Natural killer cell (primary cell): Measurements from ENCODE around the gene FASTK. TPM values are rescaled to one million over a fixed set of nuclear protein-coding genes. Genes with fewer than 3 reads are reported as not detected.

Source experiments
- ATAC-seq, 3 donors: fragments of 150-1000 bp in 2 of 3; fragments of 200-7000 bp in 1 of 3; cut with Tn5 transposase; 1 replicate in 1 of 3; 2 replicates in 2 of 3; pipeline ENCODE4 v1.10.0; 2021; ENCODE audit warnings: mild to moderate bottlenecking in 2 of 3, moderate library complexity in 2 of 3
- DNase-seq, 2 donors: peaks; one replicate each; pipeline versions ENCODE4 v3.0.0 to v3.0.0-alpha.2; 2013 to 2021; ENCODE audit warnings: mixed read lengths in 1 of 2
- H3K27ac ChIP-seq: one replicate; pipeline ENCODE4 v1.5.1; 2013; ENCODE audit warnings: mild to moderate bottlenecking, low read length
- H3K27me3 ChIP-seq: one replicate; pipeline ENCODE4 v1.6.1; 2013; ENCODE audit warnings: low read length; ENCODE audit not compliant: control insufficient read depth, insufficient read depth
- H3K36me3 ChIP-seq: one replicate; pipeline ENCODE4 v1.6.1; 2013; ENCODE audit warnings: low read length; ENCODE audit not compliant: control insufficient read depth, insufficient read depth
- H3K4me1 ChIP-seq: one replicate; pipeline ENCODE4 v1.6.1; 2013; ENCODE audit warnings: low read length; ENCODE audit not compliant: control insufficient read depth, insufficient read depth
- H3K4me3 ChIP-seq: one replicate; pipeline ENCODE4 v1.5.1; 2013; ENCODE audit warnings: low read length
- H3K9me3 ChIP-seq: one replicate; pipeline ENCODE4 v1.6.1; 2013; ENCODE audit warnings: low read length; ENCODE audit not compliant: control insufficient read depth, insufficient read depth
- H3K27ac Mint-ChIP-seq, 2 donors: one replicate each; pipeline ENCODE4 v1.8.0; 2022; ENCODE audit warnings: mild to moderate bottlenecking in 2 of 2, mixed read lengths in 2 of 2, moderate library complexity in 1 of 2
- H3K27me3 Mint-ChIP-seq, 2 donors: one replicate each; pipeline ENCODE4 v1.8.0; 2022; ENCODE audit warnings: low read depth in 2 of 2, mixed read lengths in 2 of 2
- H3K36me3 Mint-ChIP-seq: one replicate; pipeline ENCODE4 v1.8.0; 2022; ENCODE audit warnings: mixed read lengths
- H3K4me1 Mint-ChIP-seq, 2 donors: one replicate each; pipeline ENCODE4 v1.8.0; 2022; ENCODE audit warnings: mixed read lengths in 2 of 2
- H3K4me3 Mint-ChIP-seq: one replicate; pipeline ENCODE4 v1.8.0; 2022; ENCODE audit warnings: mild to moderate bottlenecking, moderate library complexity, mixed read lengths
- H3K9me3 Mint-ChIP-seq, 2 donors: one replicate each; pipeline ENCODE4 v1.8.0; 2022; ENCODE audit warnings: mixed read lengths in 2 of 2
- WGBS: methylation state at CpG from one replicate; pipeline ENCODE4 v1.1.7; 2013; ENCODE audit warnings: missing lambda C conversion rate; ENCODE audit not compliant: insufficient coverage; 5-methylcytosine and 5-hydroxymethylcytosine counted together
- intact Hi-C: fragments of 100-400 bp; cut with micrococcal nuclease; formaldehyde crosslinking; loops from one replicate; pipeline ENCODE4 v1.14.2; 2022
- total RNA-seq, 4 donors: library from RNA; stranded (reverse); fragments of 120-200 nt in 1 of 4; gene quantifications; one replicate each; pipeline versions ENCODE4 v1.2.3 to v1.2.4, GENCODE V29; 2013 to 2022
- TF ChIP-seq, protein P1 (sequence below): fragments of 200-600 bp; IDR thresholded peaks from one replicate; pipeline ENCODE4 v1.8.0; 2022; ENCODE audit warnings: antibody characterized with exemption

FASTK gene
- total RNA-seq, 3 donors from 2014 or later (not counting 1 experiment from before 2014, with no cell fraction given): 72.8 to 89.4 (median 85.2) TPM

DNA sequence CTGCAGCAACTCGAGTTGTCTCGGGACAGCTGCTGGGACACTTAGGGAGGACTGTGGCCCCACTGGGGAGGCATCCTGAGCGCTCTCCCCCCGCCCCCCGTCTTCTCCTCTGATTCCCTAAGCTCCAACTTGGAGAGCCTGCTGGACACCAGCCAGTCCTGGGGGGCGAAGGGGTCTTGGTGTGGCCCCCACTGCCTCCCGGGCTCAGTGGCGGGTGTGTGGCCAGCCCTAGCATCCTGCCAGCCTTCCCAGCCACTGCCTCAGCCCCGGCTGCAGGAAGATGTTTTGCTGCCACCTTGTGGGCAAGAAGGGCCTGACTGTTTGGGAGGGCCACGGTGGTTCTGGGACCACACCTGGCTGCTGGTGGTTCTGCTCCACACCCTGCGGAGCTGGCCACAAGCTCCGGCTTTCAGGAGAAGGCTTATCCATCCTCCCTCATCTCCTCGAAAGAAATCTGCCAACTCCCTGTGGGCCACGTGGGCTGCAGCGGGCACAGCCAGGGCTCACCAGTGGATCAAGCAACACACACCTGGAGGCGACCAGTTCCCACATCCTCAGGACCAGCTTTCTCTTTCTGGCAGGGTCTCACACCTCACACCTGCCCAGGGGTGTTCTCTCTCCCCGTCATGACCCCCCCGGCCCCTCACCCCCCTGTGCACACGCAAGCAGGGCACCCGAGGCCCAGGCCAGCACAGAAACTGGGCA lies 30.5 kb upstream of the FASTK start:
- ATAC-seq (peak; percentile 74 to 91 (median 80)), DNase-seq (peak; percentile 69 to 87)
- TF ChIP-seq, protein P1, sequence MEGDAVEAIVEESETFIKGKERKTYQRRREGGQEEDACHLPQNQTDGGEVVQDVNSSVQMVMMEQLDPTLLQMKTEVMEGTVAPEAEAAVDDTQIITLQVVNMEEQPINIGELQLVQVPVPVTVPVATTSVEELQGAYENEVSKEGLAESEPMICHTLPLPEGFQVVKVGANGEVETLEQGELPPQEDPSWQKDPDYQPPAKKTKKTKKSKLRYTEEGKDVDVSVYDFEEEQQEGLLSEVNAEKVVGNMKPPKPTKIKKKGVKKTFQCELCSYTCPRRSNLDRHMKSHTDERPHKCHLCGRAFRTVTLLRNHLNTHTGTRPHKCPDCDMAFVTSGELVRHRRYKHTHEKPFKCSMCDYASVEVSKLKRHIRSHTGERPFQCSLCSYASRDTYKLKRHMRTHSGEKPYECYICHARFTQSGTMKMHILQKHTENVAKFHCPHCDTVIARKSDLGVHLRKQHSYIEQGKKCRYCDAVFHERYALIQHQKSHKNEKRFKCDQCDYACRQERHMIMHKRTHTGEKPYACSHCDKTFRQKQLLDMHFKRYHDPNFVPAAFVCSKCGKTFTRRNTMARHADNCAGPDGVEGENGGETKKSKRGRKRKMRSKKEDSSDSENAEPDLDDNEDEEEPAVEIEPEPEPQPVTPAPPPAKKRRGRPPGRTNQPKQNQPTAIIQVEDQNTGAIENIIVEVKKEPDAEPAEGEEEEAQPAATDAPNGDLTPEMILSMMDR: peak; percentile 85
- Histone ChIP-seq H3K27ac (no peak overlapping the region), H3K4me3 (no peak overlapping the region), H3K4me1 (peaks cover 11% of the 10 kb centered on the region), H3K36me3 (no peaks in the 10 kb centered on the region), H3K27me3 (peaks cover 2% of the 10 kb centered on the region), H3K9me3 (no peaks in the 10 kb centered on the region)
- H3K27me3 Mint-ChIP-seq: no peaks in the 10 kb centered on the region
- H3K4me3 Mint-ChIP-seq: no peak overlapping the region
- H3K27ac Mint-ChIP-seq: no peak overlapping the region
- H3K9me3 Mint-ChIP-seq: no peaks in the 10 kb centered on the region
- no peaks in the 10 kb centered on the region for H3K36me3 Mint-ChIP-seq
- intact Hi-C loops: loop anchor here (1.0 to 2.0 kb wide), 4 partner anchors 53 to 213 kb away; partner anchors contain the start of gene ABCB8
- WGBS: 45% methylated on average over 20 of the region's 20 CpGs
- H3K4me1 Mint-ChIP-seq: peaks cover 0 to 9% of the 10 kb centered on the region in 2 donors

DNA sequence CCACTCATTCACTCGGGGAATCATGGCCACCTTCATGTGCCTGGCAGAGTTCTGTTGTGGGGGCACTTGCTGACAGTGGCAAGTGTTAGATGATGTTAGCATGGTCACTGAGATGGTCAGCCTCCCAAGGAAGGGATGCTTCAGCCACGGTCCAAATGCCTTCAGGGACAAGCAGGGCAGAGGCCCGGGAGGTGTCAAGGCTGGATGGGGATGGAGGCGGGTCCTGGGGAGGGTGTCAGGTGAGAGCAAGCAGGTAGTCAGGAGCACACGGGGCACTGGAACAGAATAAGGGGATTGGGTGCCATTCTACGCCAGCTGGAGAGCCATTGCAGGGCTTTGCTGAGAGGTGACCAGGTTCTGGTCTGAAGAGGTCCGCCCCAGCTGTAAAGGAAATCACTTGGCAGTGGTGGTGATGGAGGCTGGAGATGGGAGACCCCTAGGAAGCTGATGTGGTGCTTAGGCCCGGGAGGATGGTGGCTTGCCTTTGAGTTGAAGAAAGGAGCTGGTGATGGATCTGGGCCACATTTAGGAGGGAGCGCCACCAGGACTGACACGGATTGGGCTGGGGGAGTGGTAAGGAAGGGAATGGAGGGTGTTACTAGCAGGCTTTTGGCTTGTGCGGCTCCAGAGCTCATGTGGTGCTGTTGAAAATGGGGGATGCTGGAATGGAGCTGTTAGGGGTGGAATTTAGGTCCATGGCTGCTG lies 29.8 kb upstream of the FASTK start:
- H3K36me3 Mint-ChIP-seq: no peaks in the 10 kb centered on the region
- peaks cover 0 to 9% of the 10 kb centered on the region in 2 donors for H3K4me1 Mint-ChIP-seq
- TF ChIP-seq, protein P1: no peak
- no peak overlapping the region for H3K27ac Mint-ChIP-seq
- H3K9me3 Mint-ChIP-seq: no peaks in the 10 kb centered on the region
- DNase-seq: no peak
- H3K27ac ChIP-seq: no peak overlapping the region
- no peak overlapping the region for H3K4me3 Mint-ChIP-seq
- peaks cover 8% of the 10 kb centered on the region for H3K4me1 ChIP-seq
- ATAC-seq: no peak
- intact Hi-C loops: loop anchor here (2.0 kb wide), 1 partner anchor 82 kb away; the partner anchor contains the start of gene ABCB8
- WGBS: 90% methylated on average over 11 of the region's 11 CpGs
- H3K27me3 Mint-ChIP-seq: no peaks in the 10 kb centered on the region
- no peak overlapping the region for H3K4me3 ChIP-seq
- H3K9me3 ChIP-seq: no peaks in the 10 kb centered on the region
- peaks cover 2% of the 10 kb centered on the region for H3K27me3 ChIP-seq
- no peaks in the 10 kb centered on the region for H3K36me3 ChIP-seq

DNA sequence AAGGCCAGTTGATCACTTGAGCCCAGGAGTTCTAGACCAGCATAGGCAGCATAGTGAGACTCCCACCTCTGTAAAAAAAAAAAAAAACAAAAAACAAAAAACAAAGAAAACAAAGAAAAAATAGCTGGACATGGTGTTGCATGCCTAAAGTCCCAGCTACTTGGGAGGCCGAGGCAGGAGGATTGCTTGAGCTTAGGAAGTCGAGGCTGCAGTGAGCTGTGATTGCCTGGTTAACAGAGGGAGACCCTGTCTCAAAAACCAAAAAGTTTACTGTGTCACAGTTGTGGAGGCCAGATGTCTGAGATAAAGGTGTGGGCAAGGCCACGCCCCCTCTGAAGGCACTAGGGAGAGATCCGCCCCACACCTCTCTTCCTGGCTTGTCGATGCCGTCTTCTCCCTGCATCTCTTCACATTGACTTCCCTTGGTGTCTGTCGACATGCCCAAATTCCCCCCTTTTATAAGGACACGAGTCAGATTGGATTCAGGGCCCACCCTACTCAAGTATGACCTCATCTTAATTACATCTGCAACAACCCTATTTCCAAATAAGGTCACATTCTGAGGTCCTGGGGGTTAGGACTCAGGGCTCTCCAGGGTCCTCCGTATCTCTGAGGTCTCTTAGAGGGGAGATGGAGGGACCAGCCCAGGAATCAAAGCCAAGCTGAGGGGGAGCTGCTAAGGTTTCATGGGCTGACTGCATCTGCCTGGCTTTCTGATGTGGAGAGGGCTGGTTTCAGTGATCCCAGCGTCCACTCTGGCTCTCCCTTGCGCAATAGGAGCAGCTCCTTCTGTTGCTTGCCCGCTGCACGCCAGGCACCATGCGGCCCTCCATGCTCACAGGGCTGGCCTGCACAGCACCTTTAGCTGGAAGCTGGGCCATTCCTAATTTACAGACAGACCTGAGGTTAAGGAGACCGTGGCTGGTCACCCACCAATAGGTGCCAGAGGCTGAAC lies 28.8 kb upstream of the FASTK start:
- Histone ChIP-seq H3K27me3 (peaks cover 2% of the 10 kb centered on the region), H3K4me1 (peaks cover 8% of the 10 kb centered on the region), H3K36me3 (no peaks in the 10 kb centered on the region), H3K9me3 (no peaks in the 10 kb centered on the region), H3K27ac (no peak overlapping the region), H3K4me3 (no peak overlapping the region)
- TF ChIP-seq, protein P1: no peak
- Mint-ChIP-seq H3K4me1 (peaks cover 0 to 14% of the 10 kb centered on the region in 2 donors), H3K9me3 (no peaks in the 10 kb centered on the region), H3K36me3 (no peaks in the 10 kb centered on the region), H3K27ac (no peak overlapping the region), H3K27me3 (no peaks in the 10 kb centered on the region), H3K4me3 (no peak overlapping the region)
- WGBS: 90% methylated on average over 15 of the region's 15 CpGs
- no peak for ATAC-seq
- no peak for DNase-seq
- intact Hi-C loops: loop anchor here (2.0 kb wide), 1 partner anchor 81 kb away; the partner anchor contains the start of gene ABCB8
